CD4-positive, alpha-beta T cell treated with Interleukin-6 for 4 hours (primary cell): Measurements from ENCODE around the gene LCE3B.
A peak's percentile ranks its signal among the peaks of the same experiment; 100 is the strongest.
"Not testable (repeated sequence)": the region's sequence is repeated elsewhere in the genome, so short reads cannot be mapped to it uniquely, and the experiment has no call there.

Experiments
- DNase-seq: peaks from one replicate; pipeline ENCODE4 v3.0.0-alpha.2; 2020; ENCODE audit warnings: mixed read lengths

Gene LCE3B

DNA sequence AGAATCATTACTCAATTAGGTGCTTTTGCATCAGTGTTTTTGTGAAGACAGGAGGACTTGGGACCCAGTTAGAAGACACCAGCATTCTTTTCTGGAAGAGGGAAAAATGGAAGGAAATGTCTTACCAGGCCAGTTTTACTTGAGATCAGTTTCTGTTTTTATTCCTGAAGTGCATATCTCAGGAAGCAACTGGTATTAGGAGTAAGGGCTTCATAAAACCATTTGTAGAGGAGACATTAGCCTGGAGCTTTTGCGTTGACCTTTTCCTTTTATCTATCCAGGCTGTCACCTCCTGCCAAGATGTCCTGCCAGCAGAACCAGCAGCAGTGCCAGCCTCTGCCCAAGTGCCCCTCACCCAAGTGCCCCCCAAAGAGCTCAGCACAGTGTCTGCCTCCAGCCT, at the start of gene LCE3B:
Gene LCE3B (plus strand): TSS at position 301 of the 400 bp plus-strand sequence. CDS start 0 bp downstream, at position 301.
- DNase-seq = no peak

- DNase-seq = no peak
These were observed 48.5 kb upstream of the LCE3B start for GRCh38 chr1:152565115-152565514.

DNA sequence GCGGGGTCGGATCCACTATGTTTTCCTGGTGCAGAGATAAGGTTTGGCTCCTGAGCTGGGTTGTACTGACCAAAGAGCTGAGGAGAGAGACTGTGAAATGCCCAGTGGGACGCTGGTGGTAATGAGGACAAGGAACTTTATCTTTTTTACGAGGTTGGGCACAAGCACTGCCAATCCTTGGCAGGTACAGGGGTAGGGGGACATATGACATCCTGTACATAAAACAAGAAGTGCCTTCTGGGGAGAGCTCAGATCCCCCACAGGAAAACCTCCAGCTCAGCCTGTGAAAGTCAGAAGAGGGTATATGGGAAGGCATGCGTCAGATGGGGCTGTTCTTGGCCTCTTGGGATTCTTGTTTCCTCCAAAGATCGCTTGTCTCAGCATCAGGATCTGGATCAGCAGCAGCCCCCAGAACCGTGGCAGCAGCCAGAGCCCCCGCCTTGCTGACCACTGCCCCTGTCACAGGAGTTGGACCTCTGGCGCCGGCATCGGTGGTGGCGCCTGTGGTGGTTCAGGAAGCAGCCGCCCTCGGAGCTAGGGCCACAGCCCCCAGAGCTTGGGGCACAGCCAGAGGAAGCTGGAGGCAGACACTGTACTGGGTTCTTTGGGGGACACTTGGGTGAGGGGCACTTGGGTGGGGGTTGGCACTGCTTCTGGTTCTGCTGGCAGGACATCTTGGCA, 47.9 kb upstream of the LCE3B start:
- DNase-seq = no peak

DNA sequence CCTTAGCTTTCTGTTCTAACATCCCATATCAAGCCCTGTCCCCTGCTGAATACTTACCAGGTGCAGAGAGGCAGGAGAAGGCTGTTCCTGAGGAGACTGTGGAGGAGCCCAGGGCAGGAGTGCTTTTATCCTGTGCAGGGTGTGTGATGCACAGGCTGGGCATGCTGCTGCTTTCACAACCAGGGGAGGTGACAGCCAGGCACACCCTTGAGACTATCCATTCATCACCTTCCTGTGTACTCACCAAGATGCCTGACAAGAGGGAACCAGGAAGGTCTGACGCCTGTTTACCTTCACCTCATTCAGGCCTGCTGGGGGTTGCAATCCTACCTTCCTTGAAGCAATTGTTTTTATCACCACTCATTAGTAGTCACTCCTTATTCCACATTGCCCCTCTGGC, 46.9 kb upstream of the LCE3B start, which contains the start of gene LCE3E:
Gene LCE3E (minus strand): TSS at position 100 of the 400 bp plus-strand sequence. CDS start 572 bp downstream, outside the sequence.
- no peak for DNase-seq

GRCh38 chr1:152577168-152577567, 36.4 kb upstream of the LCE3B start:
- DNase-seq = no peak

GRCh38 chr1:152579526-152579925, 34.1 kb upstream of the LCE3B start:
- not testable (repeated sequence) for DNase-seq

DNA sequence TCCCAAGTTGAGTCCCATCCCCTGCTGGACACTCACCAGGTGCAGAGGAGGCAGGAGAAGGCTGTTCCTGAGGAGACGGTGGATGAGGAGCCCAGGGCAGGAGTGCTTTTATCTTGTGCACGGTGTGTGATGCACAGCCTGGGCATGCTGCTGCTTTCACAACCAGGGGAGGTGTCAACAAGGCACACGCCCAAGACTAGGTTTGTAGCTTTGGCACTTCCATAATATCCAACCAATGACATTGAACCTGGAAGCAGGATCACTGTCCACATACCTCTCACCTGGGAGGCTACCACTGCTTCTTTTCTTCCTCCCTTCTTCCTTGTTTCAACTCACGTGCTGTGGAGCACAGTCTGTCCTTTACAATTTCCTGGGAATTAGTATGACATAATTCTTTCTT, 33.2 kb upstream of the LCE3B start, which contains the start of gene LCE3D:
Gene LCE3D (minus strand): TSS at position 84 of the 400 bp plus-strand sequence. CDS start 580 bp downstream, outside the sequence.
- DNase-seq = no peak

DNA sequence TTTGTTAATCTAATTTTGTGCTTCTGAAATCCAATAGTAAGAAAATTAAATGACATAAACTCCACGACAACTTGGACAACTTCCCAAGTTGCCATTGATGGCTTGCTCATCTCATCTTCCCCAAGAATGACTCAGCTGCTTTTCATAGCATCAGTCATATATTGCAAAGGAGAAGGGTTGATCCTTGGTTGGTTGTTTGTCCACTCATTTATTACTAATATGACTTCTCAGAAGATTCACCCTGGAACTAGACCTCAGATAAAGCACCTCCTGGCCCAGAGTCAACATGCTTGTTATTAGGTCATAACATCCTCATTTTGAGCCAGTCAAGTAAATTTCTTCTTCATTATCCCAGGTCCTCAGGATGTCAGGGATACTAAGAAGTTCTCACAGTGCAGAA, 31.0 kb upstream of the LCE3B start:
- DNase-seq = no peak

DNA sequence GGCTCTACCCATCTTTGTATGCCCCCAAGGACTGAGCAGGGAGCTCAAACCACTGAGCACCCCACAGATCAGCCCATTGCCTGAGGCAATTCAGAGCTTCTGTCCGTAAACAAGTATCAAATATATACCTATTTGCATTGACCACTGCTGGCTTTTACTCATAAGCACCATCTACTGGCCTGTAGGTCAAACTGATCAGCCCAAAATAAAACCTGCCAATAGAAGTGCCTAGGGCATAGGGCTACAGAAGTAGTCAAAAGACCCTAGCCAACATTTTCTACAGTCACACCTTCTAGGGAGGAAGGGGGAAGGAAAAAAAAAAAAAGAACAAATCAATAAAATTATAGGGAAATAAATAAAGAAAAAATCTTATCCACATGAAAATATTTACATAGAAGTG, 28.0 kb upstream of the LCE3B start:
- DNase-seq = no peak

DNA sequence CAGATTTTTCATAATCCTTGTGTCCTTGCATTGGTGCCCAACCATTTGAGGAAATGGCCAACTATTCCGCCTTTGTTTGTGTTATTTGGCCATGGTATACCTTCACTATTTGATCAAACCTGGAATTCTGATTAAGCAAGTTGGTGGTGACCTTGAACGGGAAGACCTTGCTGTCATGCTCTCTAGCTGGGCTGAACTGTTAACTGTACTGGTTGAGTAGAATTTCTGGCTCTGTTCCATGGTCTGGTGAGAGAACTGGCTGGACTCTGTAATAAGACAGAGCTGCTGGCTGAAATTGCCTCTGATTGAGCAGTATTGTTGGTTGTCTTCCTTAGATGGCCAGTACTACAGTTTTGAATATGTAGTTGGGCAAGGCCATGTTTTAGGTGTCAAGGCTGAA, 16.6 kb upstream of the LCE3B start:
- DNase-seq = no peak

- DNase-seq = no peak
These were observed 13.7 kb upstream of the LCE3B start, which contains the start of gene LCE3C for GRCh38 chr1:152599934-152600333. TSS of gene LCE3C (plus strand) at chr1:152600234. CDS start at chr1:152600732, 498 bp downstream.

DNA sequence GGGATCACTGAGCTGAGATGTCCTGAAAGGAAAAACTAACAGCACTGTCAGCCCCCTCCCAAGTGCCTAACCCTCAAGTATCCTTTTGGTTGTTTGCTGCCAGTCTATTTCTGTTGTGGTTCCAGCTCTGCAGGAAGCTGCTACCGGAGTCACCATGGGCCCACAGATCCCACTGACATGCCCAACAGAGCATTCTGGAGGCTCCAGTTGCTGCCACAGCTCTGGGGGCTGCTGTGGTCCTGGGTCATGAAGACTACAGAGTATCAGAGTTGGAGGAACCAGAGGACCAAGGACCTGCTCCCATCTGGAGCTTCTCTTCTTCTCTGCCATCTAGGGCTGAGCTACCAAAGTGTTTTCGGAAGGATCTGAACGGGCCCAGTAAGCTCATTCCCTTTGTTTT, 8.4 kb downstream of the LCE3B start:
- no peak for DNase-seq

- DNase-seq = no peak
These were observed 9.2 kb downstream of the LCE3B start, which contains the start of gene LCE3A for GRCh38 chr1:152622803-152623202. TSS of gene LCE3A (minus strand) at chr1:152623103. CDS start at chr1:152623103, 0 bp downstream.

- DNase-seq = no peak
These were observed 9.7 kb downstream of the LCE3B start for GRCh38 chr1:152623203-152623844.

GRCh38 chr1:152626744-152627143, 13.1 kb downstream of the LCE3B start:
- no peak for DNase-seq

GRCh38 chr1:152630596-152630995, 17.0 kb downstream of the LCE3B start:
- no peak for DNase-seq

DNA sequence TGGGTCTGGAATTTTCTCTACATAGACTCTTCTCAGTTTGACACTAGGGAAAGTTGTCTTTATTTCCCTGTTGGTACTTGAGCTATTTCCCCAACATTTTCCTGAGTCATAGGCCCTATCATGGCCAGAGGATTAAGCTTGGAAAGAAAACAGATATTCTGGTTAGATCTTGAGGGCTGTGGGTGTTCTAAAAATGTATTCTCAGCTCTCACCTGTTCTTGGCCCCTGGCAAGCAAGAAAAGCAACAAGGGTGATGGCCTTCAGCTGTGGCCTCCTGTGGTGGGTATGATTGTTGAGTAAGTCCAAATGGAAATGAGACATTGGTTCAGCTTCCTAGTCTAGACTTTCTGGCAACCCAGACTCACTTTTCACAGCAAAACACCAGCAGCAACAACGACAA, 26.7 kb downstream of the LCE3B start:
- no peak for DNase-seq

DNA sequence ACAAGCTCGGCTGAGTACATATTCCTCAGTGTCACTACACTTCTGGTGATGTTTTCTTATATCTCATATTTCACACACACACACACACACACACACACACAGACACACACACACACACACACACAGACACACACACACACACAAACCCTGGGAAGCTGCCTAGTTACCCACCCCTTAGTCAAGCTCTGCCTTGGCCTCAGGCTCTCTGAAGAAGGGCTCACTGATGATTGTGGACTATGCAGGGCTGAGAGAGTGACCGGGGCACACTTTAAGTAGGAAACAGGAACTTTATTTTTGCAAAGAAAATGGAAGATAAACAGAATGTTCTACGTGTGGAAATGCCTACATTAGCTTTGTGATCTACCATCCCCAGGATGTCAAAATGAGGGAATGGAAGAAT, 30.3 kb downstream of the LCE3B start:
- DNase-seq = no peak

GRCh38 chr1:152645146-152645545, 31.5 kb downstream of the LCE3B start:
- DNase-seq = no peak

GRCh38 chr1:152646656-152647055, 33.0 kb downstream of the LCE3B start:
- DNase-seq = no peak

GRCh38 chr1:152654110-152654509, 40.5 kb downstream of the LCE3B start:
- peak; percentile 24 for DNase-seq

GRCh38 chr1:152656459-152656858, 42.8 kb downstream of the LCE3B start:
- DNase-seq = no peak

GRCh38 chr1:152657677-152658076, 44.1 kb downstream of the LCE3B start:
- DNase-seq = no peak

DNA sequence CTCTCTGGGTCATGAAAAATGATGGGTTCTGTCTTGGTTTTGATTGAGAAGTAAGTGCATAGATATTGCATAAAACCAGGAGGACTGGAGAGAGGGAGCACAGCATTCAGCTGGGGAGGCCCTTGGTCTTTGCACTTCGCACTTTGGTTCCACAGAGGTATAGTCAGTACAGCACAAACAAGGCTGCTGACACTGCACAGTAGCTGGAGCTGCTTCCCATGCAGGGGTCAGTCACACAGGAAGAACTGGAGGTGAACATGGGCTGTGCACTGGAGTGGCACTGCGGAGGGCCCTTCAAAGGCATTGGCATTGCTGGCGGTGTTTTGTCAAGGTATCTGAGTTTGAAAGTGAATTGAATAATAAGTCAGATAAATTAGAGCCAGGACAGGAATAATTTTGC, 45.0 kb downstream of the LCE3B start:
- no peak for DNase-seq
